Activated CD8-positive, alpha-beta T cell treated with anti-CD3 and anti-CD28 coated beads for 36 hours (primary cell): ENCODE results near the gene BUB1B. TPM values are rescaled to one million over a fixed set of nuclear protein-coding genes. Genes with fewer than 3 reads are reported as not detected.

Experiments used
- ATAC-seq: fragments of 200-7000 bp; cut with Tn5 transposase; one replicate; pipeline ENCODE4 v1.10.0; 2021; ENCODE audit warnings: mild to moderate bottlenecking, moderate library complexity
- CTCF ChIA-PET: fragments of 350-600 bp; sonication (Branson Sonifier 250); formaldehyde crosslinking; loops from one replicate; lab custom pipeline; 2021; ENCODE audit warnings: antibody characterized with exemption; lab: Charles Lee
- POLR2A ChIA-PET: fragments of 350-600 bp; sonication (Branson Sonifier 250); formaldehyde crosslinking; loops from one replicate; lab custom pipeline; 2021; ENCODE audit warnings: antibody characterized with exemption; lab: Charles Lee
- DNase-seq: peaks from one replicate; pipeline ENCODE4 v3.0.0-alpha.2; 2020
- H3K27ac Mint-ChIP-seq: one replicate; pipeline ENCODE4 v1.8.0; 2021; ENCODE audit warnings: mild to moderate bottlenecking, mixed read lengths
- H3K27me3 Mint-ChIP-seq: one replicate; pipeline ENCODE4 v1.8.0; 2021; ENCODE audit warnings: mixed read lengths
- H3K36me3 Mint-ChIP-seq: one replicate; pipeline ENCODE4 v1.8.0; 2021; ENCODE audit warnings: low read depth, mixed read lengths
- H3K4me1 Mint-ChIP-seq: one replicate; pipeline ENCODE4 v1.8.0; 2021; ENCODE audit warnings: low read depth, mixed read lengths
- H3K4me3 Mint-ChIP-seq: one replicate; pipeline ENCODE4 v1.8.0; 2021; ENCODE audit warnings: mild to moderate bottlenecking, moderate library complexity, mixed read lengths
- H3K9me3 Mint-ChIP-seq: one replicate; pipeline ENCODE4 v1.8.0; 2021; ENCODE audit warnings: mixed read lengths
- intact Hi-C: fragments of 100-400 bp; cut with micrococcal nuclease; formaldehyde crosslinking; loops from one replicate; pipeline ENCODE4 v1.10.0; 2022
- total RNA-seq, 2 experiments: library from RNA; stranded (reverse); gene quantifications; one replicate each; pipeline ENCODE4 v1.2.3, GENCODE V29; 2021
- TF ChIP-seq, protein P1 (sequence below): fragments of 200-600 bp; IDR thresholded peaks from one replicate; pipeline ENCODE4 v1.8.0; 2022; ENCODE audit warnings: antibody characterized with exemption, mild to moderate bottlenecking

BUB1B gene
- total RNA-seq, 2 experiments from 2014 or later = 79.6 to 82.5 TPM

DNA sequence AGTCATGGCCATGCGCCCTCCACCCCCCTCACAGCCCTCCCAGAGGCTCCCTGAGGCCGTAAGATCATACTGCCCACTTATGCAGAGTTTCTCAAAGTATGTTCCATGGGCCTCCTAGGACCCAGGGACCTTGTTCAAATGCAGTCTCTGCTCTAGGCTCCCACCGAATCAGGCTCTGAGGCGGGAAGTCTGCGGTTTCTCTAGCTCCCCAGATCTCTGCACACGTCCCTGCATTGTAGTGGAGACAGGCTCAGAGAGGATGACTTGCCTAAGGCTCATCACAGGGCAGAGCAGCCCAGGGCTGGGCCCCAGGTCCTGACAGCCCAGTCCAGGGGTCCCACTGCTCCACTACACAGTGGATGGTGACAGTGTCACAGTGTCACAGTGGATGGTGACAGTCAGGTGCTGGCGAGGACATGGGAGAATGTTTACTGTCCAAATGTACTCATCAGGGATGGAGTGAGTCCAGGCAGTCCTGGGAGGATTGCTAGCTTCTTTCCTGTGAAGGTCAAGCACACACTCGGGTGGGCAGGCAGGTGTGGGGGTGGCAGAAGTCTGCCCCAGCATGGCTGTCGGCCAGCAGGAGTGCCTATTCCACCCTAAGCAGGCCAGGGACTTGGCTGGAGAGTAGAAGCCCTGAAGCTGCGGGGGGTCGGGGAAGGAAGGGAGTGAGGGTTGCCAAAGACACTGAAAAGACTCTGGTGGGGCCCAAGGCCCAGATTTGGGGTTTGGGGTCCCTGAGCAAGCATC is 109.6 kb downstream of the BUB1B start:
- intact Hi-C loops = no loop called here
- ATAC-seq = no peak
- TF ChIP-seq, protein P1, sequence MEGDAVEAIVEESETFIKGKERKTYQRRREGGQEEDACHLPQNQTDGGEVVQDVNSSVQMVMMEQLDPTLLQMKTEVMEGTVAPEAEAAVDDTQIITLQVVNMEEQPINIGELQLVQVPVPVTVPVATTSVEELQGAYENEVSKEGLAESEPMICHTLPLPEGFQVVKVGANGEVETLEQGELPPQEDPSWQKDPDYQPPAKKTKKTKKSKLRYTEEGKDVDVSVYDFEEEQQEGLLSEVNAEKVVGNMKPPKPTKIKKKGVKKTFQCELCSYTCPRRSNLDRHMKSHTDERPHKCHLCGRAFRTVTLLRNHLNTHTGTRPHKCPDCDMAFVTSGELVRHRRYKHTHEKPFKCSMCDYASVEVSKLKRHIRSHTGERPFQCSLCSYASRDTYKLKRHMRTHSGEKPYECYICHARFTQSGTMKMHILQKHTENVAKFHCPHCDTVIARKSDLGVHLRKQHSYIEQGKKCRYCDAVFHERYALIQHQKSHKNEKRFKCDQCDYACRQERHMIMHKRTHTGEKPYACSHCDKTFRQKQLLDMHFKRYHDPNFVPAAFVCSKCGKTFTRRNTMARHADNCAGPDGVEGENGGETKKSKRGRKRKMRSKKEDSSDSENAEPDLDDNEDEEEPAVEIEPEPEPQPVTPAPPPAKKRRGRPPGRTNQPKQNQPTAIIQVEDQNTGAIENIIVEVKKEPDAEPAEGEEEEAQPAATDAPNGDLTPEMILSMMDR = no peak
- no peak overlapping the region for H3K27ac Mint-ChIP-seq
- H3K4me3 Mint-ChIP-seq = no peak overlapping the region
- POLR2A ChIA-PET = no interaction called here
- no peak for DNase-seq
- CTCF ChIA-PET = interaction anchor here (1.2 to 14.6 kb wide), 5 partner anchors 9 to 225 kb away, joined by 3 to 595 read pairs (median 17); partner anchors contain the start of genes INAFM2, PAK6 and PLCB2
- H3K9me3 Mint-ChIP-seq = no peaks in the 10 kb centered on the region
- H3K36me3 Mint-ChIP-seq = no peaks in the 10 kb centered on the region
- H3K4me1 Mint-ChIP-seq = no peaks in the 10 kb centered on the region
- no peaks in the 10 kb centered on the region for H3K27me3 Mint-ChIP-seq

Other genes starting within 250 kb of the BUB1B start
- gene GPR176, start 240.8 kb upstream of the BUB1B start, total RNA-seq = under 1 TPM; 0.13 to 0.16 TPM
- 10 to 100 TPM; 27.0 to 28.1 TPM for gene EIF2AK4, start 227.0 kb upstream of the BUB1B start, total RNA-seq
- 100 to 1,000 TPM; 147 to 152 TPM for gene SRP14, start 121.9 kb upstream of the BUB1B start, total RNA-seq
- gene BMF, start 52.2 kb upstream of the BUB1B start, total RNA-seq = 1 to 10 TPM; 4.2 to 4.3 TPM
- under 1 TPM; 0.67 to 0.83 TPM for gene PAK6, start 78.0 kb downstream of the BUB1B start, total RNA-seq
- not detected for gene ANKRD63, start 122.0 kb downstream of the BUB1B start, total RNA-seq
- gene PLCB2, start 146.9 kb downstream of the BUB1B start, total RNA-seq = 10 to 100 TPM; 44.6 to 58.8 TPM
- gene INAFM2, start 162.6 kb downstream of the BUB1B start, total RNA-seq = 10 to 100 TPM; 15.0 to 16.9 TPM
- 1 to 10 TPM; 1.4 to 2.3 TPM for gene CCDC9B, start 179.9 kb downstream of the BUB1B start, total RNA-seq
- gene PHGR1, start 190.0 kb downstream of the BUB1B start, total RNA-seq = not detected
- gene DISP2, start 197.2 kb downstream of the BUB1B start, total RNA-seq = under 1 TPM; 0.09 to 0.20 TPM
- 10 to 100 TPM; 54.2 to 55.0 TPM for gene KNSTRN, start 221.7 kb downstream of the BUB1B start, total RNA-seq
- 10 to 100 TPM; 56.9 to 65.0 TPM for gene IVD, start 244.7 kb downstream of the BUB1B start, total RNA-seq